ENCODE results near the gene ZNF823.

ZNF823 gene

DNA sequence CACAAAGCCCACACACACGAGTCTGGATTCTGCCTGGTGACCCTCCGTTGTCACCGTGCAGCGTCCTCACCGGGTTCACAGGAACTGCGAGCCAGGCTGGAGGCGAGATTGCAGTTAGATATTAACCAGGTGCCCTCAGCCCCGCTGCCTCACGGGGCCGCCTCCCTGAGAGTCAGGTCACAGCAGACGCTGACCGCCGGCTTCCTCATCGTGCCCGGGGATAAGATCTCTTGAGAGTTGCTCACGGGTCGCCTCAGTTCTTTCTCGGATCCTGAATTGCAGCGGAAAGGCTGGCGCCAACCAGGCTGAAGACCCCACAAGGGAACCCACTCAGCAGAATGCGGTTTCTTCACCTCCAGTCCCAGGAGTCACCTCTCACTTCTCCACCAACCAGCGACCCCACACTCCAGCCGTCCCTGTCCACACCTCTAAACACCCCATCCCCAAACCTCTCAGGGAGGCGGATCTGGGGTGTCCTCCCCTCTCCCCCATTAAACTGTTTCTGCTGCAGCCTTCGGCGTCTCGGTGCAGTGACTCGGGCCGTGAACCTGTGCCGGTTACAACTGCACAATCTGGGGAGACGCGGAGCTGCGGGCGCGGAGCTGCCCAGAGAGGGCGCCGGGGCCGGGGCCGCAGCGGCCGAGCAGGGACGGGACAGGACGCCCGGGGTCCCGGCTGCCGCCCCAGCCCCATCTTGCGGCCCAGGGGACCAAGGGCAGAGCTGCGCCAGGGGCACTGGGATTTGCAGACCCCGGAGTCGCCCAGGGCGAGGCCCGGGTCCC, 591 bp downstream of the ZNF823 start:
- no peak for DNase-seq (ENCODE audit: low read depth in 2 of 2)

DNA sequence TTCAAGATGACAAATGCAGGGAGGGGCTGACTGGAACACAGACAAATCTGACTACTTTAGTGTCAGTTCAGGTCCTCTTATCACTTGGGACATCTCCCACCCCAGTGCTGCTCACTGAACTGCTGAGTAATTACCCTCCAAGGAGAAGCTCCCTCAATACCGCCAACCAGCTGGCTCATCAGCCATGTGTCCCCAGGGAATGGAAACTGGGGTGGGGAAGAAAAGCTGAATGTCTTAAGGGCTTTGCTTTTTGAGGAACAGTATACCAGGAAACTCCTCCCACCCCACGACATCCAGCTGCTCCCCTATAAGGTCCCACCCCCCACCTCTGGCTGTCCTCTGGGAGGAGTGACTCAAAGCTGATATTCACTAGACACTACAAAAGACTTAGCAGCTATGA, 2.0 kb downstream of the ZNF823 start:
- no peak for DNase-seq (ENCODE audit: low read depth in 2 of 2)

DNA sequence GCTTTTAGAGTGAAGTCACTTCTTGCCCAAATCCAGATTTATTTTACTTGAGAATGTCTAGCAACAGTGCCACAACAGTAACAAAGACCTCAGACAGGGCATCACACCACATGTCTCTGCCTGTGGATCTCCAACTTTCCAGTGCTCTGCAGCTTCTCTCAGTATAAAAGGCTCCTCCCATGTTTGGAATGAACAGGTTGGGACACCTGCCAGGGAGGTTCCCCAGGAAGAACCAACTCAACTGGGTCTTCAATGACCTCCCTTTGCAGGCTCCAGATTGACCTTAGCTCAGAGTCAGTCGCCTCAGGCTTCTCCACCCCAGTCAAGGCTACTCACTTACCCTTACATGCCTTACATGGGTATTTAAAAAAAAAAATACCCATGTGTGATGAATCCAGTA, 3.4 kb downstream of the ZNF823 start:
- DNase-seq (ENCODE audit: low read depth in 2 of 2) = no peak

DNA sequence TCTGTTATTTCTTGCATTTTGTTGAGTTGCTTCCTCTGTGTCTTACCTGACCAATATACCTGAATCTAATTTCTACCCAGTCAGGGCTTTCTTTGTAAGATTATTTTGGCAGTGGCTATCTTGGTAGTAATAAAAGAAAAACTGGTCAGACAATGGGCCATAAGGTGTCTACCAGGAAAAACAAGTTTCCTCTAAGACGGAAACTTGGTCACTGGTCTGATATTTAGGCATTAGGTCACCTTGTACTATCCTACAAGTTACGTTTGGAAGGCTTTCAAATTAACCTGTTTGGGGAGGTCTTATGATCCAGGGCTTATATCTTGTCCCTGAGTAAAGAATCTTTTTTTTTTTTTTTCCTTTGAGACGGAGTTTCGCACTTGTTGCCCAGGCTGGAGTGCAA, 9.2 kb downstream of the ZNF823 start:
- no peak for DNase-seq (ENCODE audit: low read depth in 2 of 2)

DNA sequence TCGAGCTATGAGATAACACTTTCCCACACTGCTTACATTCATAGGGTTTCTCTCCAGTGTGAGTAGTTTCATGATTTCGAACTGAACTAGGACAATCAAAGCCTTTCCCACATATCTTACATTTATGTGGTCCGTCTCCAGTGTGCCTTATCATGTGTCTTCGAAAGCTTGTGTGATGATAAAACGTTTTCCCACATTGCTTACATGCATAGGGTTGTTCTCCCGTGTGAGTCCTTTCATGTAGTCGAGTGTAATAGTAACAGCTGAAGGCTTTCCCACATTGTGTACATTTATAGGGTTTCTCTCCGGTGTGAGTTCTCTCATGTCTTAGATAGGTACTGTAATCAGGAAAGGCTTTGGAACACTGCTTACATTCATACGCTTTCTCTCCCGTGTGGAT, 16.3 kb downstream of the ZNF823 start:
- DNase-seq (ENCODE audit: low read depth in 2 of 2) = no peak

DNA sequence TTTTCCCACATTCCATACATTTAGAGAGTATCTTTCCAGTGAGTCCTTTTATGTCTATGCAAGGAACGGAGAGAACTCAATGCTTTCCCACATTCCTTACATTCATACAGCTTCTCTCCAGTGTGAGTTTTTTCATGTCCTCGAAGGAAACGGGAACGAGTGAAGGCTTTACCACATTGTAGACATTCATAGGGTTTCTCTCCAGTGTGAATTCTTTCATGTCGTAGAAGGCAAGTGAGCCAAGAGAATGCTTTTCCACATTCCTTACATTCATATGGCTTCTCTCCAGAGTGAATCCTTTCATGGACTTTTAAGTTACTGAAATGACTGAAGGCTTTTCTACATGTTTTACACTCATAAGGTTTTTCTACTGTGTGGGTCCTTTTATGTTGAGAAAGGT, 17.1 kb downstream of the ZNF823 start:
- no peak for DNase-seq (ENCODE audit: low read depth in 2 of 2)

DNA sequence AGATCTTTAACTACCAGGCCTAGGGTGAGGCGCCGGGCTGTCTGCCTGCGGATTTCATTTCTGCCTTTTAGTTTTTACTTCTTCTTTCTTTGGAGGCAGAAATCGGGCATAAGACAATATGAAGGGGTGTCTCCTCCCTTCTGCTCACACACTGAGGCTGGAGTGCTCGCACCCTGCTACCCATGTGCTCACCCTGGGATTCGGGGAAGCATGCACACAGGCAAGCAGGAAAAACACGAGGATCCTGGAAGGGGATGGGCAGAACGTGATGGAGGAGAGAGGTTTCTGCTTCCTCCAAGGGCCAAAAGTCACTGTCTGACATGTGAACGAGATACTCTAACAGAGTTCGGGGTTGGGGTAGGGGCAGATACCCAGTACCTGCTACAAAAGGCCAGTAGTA, 28.4 kb downstream of the ZNF823 start:
- no peak for DNase-seq (ENCODE audit: low read depth in 2 of 2)

DNA sequence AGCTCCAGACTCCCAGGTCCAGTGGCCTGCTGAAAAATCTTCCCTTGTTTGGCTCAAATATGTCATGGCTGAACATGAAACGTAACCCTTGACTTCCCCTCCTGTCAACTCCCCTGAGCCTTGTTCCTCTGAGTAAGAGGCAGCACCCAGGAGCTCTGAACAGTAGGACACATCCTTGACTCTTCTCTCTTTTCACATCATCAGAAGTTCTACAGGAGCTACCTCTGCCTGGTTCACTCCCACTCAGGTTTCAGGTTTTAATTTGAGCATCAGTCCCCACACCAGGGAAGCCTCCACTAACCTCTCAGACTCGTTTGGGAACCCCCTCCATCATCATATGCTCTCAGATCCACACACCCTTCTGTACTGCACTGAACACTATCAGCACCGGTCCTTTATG, 30.3 kb downstream of the ZNF823 start:
- no peak for DNase-seq (ENCODE audit: low read depth in 2 of 2)

DNA sequence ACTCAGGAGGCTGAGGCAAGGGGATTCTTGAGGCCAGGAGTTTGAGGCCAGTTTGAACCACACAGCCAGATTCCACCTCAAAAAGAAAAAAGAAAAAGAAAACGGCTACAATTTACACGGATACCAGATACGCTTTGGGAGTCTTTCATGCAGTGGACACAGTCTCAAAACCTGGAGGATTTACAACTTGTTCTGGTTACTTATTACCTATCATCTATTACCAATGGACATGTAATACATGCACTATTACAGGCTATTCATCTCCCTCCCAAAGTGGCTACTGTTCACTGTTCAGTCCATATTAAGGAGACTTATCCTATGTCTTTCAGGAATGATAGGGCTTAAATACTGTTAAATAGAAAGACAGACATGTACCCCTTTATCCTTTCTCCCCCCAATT, 33.3 kb downstream of the ZNF823 start:
- no peak for DNase-seq (ENCODE audit: low read depth in 2 of 2)

DNA sequence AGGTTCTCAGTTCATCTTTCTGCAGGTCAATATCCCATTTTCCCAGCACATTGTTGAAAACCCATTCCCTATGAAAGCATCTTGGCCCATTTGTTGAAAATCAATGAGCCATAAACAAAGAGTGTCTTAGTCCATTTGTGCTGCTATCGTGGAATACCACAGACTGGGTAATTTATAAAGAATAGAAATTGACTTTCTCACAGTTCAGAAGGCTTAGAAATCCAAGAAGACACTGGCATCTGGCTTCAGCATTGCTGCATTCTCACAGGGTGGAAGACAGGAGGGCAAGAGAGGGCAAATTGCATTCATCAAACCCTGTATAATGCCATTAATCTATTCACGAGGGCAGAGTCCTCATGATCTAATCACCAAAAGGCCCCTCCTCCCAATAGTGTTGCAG, 34.1 kb downstream of the ZNF823 start:
- no peak for DNase-seq (ENCODE audit: low read depth in 2 of 2)

DNA sequence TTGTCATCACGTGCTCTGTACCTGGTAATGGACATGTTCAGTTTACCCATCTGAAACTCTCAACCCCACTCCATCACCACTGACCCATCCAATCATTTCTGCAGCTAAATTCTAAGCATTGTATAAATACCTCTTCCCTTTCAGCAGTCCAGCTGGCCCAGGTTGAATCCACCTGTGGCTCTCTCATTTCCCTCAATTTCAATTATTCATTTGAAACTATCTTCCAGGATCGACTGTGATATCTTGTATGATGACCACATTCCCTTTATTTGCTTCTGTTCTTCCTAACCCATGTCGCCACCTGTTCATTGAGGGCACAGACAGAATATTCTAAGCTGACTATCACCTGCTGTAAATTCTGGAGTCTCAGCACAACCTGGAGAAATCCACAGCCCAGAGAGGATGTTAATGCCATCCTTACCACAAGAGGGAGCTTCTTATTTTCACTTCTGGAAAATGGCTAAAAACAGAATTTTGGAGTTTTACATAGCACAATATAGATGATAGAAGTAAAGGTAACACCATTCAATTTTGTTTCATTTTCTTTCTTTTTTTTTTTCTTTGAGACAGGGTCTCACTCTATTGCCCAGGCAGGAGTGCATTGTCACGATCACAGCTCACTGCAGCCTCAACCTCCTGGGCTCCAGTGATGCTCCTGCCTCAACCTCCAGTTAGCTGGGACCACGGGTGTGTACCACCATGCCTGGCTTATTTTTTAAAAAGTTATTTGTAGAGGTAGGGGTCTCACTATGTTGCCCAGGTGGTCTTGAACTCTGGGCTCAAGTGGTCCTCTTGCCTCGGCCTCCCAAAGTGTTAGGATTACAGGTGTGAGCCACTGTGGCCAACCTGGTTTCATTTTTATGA, 38.6 kb downstream of the ZNF823 start:
- no peak for DNase-seq (ENCODE audit: low read depth in 2 of 2)

DNA sequence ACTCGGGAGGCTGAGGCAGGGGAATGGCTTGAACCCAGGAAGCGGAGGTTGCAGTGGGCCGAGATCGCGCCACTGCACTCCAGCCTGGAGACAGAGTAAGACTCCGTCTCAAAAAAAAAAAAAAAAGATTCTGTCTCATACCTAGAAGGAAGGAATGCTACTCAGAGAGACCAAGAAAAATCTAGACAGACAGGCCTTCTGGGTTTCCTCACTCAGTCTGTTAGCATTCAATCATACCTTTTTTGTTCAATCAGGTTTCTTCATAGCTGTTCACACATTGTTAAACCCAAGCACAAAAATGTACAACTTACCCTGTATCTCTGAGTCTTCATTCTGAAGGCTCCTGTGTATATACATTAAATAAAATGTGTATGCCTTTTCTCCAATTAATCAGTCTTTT, 40.5 kb downstream of the ZNF823 start:
- no peak for DNase-seq (ENCODE audit: low read depth in 2 of 2)

DNA sequence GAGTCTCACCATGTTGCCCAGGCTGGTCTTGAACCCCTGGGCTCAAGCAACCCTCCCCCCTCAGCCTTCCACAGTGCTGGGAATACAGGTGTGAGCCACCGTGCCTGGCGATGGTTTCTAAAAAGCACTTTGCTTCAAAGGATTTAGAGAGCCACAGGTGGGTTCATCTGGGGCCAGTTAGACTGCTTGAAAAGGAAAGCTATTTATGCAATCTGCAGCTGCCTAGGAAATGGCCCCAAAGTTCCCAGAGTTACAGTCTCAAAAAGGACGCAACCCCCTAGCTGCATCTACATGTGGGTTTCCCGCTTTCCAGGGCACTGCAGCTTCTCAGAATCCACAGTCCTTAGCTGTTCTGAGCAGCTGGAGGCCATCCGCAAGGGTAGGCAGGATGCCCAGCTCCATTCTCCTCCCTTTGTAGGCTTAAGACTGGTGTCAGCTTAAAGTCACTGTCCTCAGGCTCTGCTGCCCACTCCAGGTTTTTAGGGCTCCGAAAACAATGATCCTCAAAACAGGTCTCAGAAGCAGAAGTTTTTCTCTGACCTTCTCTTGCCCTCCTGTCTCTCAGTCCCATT, 41.4 kb downstream of the ZNF823 start:
- no peak for DNase-seq (ENCODE audit: low read depth in 2 of 2)

DNA sequence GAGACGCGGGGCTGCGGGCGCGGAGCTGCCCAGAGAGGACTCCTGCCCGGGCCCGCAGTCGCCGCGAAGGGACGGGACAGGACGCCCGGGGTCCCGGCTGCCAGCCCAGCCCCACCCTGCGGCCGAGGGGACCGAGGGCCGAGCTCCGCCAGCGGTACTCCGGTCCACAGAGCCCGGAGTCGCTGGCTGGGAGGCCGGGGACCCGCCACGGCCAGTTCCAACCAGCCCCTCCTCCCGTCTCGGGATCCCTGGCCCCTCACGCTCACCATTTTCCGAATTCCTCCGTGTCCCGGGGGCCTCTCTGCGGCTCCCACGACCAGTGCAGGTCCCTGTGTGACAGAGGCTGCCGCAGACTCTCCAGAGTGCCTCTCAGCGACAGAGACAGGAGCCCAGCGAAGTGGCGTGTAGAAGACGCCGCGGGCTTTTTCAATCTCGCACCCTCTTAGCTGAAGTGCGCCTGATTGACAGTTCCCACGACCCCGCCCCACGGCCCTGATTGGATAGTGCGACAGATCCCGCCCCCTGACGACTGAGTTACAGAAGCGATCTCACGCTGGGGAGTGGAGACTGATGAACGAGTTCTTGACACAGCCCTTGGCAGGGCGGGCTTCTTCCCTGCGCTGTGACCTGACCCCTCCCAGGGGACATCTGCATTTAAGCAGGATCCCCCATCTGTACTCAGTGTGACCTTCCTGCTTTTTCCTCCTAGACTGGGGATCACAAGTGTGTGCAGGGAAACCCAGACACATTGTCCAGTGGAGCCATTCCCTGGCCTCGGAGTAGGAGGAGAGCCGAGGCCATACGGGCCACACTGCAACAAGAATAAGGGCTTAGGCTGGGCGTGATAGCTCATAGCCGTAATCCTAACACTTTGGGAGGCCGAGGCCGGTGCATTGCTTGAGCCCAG, 44.0 kb downstream of the ZNF823 start:
- peak; percentile 56 to 72 for DNase-seq (ENCODE audit: low read depth in 2 of 2)

DNA sequence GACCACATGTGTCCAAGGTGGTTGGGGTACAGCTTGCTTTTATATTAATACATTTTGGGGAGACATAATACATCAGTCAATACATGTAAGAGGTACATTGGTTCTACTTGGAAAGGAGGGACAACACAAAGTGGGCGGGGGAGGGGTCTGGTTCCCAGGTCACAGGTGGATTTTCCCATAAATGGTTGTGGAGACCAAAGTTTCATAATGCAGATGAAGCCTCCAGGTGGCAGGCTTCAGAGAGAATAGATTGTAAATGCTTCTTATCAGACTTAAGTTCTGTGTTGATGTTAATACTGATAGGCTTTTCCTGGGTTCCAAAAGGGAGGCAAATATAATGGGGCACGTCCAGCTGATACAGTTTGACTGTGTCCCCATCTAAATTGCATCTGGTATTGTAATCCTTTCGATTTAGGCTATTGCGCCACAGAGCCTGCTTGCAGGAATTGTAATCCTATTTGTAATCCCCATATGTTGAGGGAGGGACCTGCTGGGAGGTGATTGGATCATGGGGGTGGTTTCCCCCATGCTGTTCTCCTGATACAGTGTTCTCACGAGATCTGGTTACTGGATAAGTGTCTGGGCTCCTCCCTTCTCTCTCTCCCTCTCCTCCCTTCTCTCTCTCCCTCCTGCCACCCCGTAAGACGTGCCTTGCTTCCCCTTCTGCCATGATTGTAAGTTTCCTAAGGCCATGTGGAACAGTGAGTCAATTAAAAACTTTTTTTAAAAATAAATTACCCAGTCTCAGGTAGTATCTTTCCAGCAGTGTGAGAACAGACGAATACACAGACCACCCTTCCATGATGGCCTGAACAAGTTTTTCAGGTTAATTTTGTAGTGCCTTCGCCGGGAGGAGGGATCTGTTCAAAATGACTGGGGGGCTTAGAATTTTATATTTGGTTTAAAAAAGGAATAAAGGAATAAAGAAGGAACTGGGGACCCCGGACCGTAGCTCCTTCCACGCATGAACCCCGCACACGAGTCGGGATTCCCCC, 44.9 kb downstream of the ZNF823 start:
- DNase-seq (ENCODE audit: low read depth in 2 of 2) = no peak

DNA sequence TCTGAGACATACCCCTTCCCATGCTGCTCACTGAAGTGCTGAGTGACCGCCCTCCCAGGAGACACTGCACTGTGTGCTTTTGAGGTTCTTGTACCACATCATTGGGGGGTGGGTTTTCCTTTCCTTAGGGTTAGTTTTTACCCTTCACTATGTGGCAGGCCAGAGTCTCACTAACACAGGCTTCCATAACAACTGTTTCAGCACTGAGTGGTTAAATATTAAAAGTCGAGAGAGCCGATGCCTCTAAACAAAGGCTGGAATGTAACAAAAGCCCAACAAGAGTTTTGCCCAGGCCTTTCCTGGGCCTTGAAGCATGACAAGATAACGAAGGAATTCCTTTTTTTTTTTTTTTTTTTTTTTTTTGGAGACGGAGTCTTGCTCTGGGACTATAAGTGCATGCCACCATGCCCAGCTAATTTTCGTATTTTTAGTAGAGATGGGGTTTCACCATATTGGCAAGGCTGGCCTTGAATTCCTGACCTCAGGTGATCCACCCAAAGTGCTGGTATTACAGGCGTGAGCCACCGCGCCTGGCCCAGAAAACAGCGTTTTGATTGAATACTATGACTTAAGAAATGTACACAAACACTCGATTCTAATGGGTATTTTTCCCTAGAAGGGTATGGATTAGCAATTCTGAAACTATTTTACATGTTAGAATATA, 46.5 kb downstream of the ZNF823 start:
- no peak for DNase-seq (ENCODE audit: low read depth in 2 of 2)

DNA sequence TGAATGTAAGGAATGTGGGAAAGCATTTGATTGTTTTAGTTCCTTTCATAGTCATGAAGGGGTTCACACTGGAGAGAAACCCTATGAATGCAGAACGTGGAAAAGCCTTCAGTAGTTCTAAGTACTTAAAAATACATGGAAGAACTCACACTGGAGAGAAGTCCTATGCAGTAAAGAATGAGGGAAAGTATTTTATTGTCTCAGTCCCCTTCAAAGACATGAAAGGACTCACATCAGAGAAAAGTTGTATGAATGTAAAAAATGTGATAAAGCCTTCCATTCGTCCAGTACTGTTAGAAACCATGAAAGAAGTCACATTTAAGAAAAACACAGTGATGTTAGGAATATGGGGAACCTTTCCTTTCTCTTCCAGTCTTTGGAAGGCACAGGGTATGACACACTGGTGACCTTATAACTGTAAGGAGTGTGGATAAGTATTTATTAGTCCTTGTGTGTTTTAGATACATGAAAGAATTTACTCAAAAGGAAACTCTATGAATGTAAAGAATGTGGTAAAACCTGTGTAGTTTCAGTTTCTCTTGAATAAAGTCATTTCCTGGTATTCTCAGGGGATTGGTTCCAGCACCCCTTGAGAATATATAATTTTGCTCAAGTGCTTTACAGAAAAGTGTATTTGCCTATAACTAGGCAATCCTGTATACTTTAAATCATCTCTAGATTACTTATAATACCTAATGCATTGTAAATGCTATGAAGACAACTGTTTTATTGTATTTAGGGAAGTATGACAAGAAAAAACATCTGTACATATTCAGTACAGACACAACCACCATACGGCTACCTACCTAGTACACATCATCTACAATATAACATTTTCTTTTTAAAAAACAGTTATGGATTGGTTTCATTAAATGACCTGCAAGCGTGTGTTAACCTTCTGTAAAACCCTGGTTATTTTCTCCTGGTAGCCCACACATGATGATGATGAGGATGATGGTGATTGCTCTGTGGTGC, 52.8 kb downstream of the ZNF823 start:
- no peak for DNase-seq (ENCODE audit: low read depth in 2 of 2)

DNA sequence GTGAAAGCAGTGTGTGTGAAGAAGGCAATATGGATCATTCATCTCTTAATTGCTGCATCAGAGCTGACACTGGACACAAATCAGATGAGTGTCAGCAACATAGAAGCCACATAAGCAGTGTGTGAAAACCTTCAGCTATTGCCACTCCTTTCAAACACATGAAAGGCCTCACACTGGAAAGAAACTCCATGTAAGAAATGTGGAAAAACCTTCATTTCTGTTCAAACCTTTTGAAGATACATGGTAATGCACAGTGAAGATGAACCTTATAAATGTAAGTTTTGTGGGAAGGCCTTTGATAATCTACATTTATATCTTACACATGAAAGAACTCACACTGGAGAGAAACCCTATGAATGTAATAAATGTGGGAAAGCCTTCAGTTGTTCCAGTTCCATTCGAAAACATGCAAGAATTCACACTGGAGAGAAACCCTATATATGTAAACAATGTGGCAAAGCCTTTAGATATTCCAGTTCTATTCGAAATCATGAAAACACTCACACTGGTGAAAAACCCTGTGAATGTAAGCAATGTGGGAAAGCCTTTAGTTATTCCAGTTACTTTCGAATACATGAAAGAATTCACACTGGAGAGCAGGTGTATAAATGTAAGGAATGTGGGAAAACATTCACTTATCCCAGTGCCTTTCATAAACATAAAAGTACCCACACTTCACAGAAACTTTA, 53.6 kb downstream of the ZNF823 start:
- no peak for DNase-seq (ENCODE audit: low read depth in 2 of 2)

All from stimulated activated CD8-positive, alpha-beta memory T cell treated with anti-CD3 and anti-CD28 coated beads, Interleukin-15, amount 100 ng/mL, for 4 hours (primary cell).